ENCODE results near the gene BCAS3. TPM values are rescaled to one million over a fixed set of nuclear protein-coding genes. Genes with fewer than 3 reads are reported as not detected.

Gene BCAS3
- total RNA-seq, 1 donor from 2014 or later: 30.5 TPM

DNA sequence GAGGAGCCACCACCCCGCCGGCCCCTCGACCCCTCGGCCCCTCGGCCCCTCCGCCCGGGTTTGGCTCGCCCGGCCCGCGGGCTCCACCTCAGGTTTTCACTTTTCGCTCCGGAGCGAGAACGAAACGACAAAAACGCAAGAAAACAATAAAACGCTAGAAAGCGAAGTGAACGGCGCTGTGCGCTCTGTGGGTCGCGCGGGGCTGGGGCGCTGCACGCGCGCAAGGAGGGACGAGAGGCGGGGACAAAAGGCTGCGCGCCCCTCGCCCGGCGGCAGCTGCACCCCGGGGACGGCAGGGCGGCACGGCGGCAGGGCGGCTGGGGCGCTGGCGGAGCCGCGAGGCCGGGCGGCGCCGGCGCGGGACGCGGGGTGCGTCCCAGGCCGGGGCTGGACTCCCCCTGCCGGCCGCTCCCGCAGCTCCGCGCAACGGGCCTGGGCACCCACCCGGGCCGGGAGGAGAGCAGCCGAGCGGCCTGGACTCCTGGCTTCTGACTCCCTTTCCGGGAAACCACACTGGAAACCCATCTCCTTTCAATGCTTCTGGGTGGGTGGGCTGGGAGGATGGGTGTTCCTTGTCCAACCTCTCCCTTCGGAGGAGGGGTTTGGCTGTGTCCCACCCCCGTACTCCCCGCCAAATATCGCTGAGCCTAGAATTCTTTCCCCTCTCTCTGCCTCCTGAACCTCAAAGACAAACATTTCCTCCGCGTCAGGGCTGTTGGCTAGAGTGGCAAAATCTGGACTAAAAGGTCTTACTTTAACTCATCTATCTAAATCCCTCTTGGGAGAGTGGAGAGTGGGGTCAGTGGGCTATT, 731.9 kb downstream of the BCAS3 start:
- Mint-ChIP-seq H3K27me3 (ENCODE audit: low read depth) (peaks cover 68% of the 10 kb centered on the region), H3K4me1 (peaks cover 19% of the 10 kb centered on the region), H3K4me3 (peak overlapping the region; percentile 90), H3K36me3 (ENCODE audit: low read depth) (peaks cover 2% of the 10 kb centered on the region), H3K27ac (ENCODE audit: unreplicated experiment) (no peak overlapping the region), H3K9me3 (no peaks in the 10 kb centered on the region)
- no peak for DNase-seq (ENCODE audit: low read depth, low spot score)
- TF ChIP-seq, protein P1, sequence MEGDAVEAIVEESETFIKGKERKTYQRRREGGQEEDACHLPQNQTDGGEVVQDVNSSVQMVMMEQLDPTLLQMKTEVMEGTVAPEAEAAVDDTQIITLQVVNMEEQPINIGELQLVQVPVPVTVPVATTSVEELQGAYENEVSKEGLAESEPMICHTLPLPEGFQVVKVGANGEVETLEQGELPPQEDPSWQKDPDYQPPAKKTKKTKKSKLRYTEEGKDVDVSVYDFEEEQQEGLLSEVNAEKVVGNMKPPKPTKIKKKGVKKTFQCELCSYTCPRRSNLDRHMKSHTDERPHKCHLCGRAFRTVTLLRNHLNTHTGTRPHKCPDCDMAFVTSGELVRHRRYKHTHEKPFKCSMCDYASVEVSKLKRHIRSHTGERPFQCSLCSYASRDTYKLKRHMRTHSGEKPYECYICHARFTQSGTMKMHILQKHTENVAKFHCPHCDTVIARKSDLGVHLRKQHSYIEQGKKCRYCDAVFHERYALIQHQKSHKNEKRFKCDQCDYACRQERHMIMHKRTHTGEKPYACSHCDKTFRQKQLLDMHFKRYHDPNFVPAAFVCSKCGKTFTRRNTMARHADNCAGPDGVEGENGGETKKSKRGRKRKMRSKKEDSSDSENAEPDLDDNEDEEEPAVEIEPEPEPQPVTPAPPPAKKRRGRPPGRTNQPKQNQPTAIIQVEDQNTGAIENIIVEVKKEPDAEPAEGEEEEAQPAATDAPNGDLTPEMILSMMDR (conservative IDR thresholded peaks at IDR 0.05): peak; percentile 62

DNA sequence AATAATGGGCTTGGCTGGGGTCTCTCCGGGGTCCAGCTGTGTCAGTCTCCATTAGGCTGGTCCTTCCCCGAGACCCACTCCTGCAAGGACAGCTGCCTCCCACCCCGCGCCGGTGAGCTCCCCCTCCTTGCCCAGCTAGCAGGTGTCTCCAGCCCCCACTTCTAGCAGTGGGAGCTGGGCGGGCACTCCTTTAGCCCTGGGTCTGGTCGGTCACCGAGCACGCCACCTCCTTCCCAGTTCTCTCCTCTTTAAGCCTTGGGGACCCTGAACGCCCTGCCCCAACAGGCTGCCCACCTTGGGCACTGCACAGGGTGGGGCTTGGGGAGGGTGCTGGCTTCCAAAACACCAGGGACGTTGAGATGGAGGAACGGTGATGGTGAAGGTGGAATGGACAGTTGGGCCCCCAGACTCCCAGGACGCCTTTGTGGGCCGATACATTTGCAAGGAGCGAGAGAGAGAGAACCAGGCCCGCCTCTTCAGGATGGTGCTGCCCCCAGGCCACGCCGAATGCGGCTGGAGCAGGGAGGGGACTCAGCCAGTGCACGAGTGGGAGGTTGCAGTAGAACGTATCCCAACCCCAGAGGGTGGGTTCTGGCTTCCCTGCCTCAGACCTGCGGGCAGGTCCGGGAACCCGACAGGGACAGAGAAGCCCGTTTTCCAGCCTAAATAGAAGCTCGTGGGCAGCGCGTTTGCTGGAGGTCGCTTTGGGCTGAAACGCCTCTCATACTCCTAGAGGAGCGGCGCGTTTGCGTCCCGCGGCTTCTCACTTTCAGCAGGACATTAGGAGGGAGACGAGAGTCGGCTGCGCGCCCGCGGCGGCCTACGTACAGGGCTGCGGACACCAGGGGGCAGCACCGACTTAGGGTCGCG, 732.7 kb downstream of the BCAS3 start:
- peak overlapping the region; percentile 90 for H3K4me3 Mint-ChIP-seq
- H3K27ac Mint-ChIP-seq (ENCODE audit: unreplicated experiment): no peak overlapping the region
- peak; percentile 88 for DNase-seq (ENCODE audit: low read depth, low spot score)
- H3K36me3 Mint-ChIP-seq (ENCODE audit: low read depth): peaks cover 2% of the 10 kb centered on the region
- peaks cover 60% of the 10 kb centered on the region for H3K27me3 Mint-ChIP-seq (ENCODE audit: low read depth)
- H3K9me3 Mint-ChIP-seq: no peaks in the 10 kb centered on the region
- TF ChIP-seq, protein P1 (conservative IDR thresholded peaks at IDR 0.05): peak; percentile 66
- peaks cover 19% of the 10 kb centered on the region for H3K4me1 Mint-ChIP-seq

DNA sequence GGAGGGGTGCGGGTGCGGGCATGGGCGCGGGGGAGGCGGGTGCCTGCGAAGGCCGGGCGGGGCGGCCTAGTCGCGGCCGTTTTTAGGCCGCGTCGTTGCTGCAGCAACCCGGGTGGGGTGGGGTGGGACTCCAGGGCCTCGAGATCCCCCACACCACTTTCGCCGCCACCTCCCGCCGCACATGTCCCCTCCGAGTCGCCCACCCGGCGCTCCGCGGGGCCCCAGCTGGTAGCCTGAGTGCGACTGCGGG, 733.3 kb downstream of the BCAS3 start:
- TF ChIP-seq, protein P1 (conservative IDR thresholded peaks at IDR 0.05): no peak
- H3K4me3 Mint-ChIP-seq: peak overlapping the region; percentile 90
- peaks cover 57% of the 10 kb centered on the region for H3K27me3 Mint-ChIP-seq (ENCODE audit: low read depth)
- H3K27ac Mint-ChIP-seq (ENCODE audit: unreplicated experiment): no peak overlapping the region
- H3K9me3 Mint-ChIP-seq: no peaks in the 10 kb centered on the region
- peaks cover 2% of the 10 kb centered on the region for H3K36me3 Mint-ChIP-seq (ENCODE audit: low read depth)
- DNase-seq (ENCODE audit: low read depth, low spot score): no peak
- H3K4me1 Mint-ChIP-seq: peaks cover 19% of the 10 kb centered on the region

DNA sequence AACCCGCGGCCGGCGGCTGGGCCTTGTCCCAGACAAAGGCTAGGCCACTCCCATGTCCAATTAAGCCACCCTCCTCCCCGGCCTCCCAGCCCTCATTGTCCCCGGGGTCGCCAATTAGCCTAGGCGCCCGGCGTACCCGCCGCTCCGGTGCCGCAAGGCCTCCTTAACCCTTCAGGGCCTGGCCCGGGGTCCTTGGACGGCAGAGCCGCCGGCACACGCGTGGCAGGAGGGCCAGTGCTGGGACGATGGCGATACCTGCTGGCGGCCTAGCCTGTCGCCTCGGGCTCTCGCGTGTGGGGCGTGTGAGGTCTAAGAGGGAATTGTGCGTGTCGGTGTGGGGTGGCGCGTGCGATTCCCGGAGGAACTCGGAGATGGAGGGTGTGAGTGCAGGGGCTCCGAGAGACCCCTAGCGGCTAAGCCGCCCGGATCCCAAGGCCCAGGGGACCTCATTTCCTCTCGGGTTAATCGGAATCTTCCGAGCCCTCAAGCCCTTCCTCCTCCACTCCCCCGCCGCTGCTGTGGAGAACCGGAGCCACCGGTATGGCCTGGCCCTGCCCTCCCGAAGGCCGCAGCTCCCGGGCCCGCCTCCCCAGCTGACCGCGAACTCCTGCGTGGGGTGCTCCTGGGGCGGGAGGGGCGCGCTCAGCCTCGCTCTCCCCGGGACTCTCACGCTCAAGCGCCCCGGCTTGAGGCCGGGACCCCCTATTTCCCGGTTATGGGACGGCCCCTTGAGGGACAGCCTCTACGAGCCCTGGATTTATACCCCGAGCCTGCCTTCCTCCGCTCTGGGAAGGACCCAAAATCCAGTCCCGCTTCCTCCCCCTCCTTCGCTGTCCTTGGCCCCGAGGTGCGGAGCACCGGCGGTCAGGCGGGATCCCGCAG, 733.9 kb downstream of the BCAS3 start:
- TF ChIP-seq, protein P1 (conservative IDR thresholded peaks at IDR 0.05): no peak
- Mint-ChIP-seq H3K36me3 (ENCODE audit: low read depth) (peaks cover 2% of the 10 kb centered on the region), H3K9me3 (no peaks in the 10 kb centered on the region), H3K4me3 (peak overlapping the region; percentile 89), H3K27ac (ENCODE audit: unreplicated experiment) (peak overlapping the region; percentile 89), H3K27me3 (ENCODE audit: low read depth) (peaks cover 51% of the 10 kb centered on the region), H3K4me1 (peaks cover 19% of the 10 kb centered on the region)
- peak; percentile 65 for DNase-seq (ENCODE audit: low read depth, low spot score)
